ENCODE measurements around the gene TMEM126A. TPM values are rescaled to one million over a fixed set of nuclear protein-coding genes. Genes with fewer than 3 reads are reported as not detected.

Gene TMEM126A
- total and polyA plus RNA-seq, 2 of the 13 experiments (the other 11 are each of a cell fraction or from before 2014, with no cell fraction given): 59.5 to 66.9 TPM

DNA sequence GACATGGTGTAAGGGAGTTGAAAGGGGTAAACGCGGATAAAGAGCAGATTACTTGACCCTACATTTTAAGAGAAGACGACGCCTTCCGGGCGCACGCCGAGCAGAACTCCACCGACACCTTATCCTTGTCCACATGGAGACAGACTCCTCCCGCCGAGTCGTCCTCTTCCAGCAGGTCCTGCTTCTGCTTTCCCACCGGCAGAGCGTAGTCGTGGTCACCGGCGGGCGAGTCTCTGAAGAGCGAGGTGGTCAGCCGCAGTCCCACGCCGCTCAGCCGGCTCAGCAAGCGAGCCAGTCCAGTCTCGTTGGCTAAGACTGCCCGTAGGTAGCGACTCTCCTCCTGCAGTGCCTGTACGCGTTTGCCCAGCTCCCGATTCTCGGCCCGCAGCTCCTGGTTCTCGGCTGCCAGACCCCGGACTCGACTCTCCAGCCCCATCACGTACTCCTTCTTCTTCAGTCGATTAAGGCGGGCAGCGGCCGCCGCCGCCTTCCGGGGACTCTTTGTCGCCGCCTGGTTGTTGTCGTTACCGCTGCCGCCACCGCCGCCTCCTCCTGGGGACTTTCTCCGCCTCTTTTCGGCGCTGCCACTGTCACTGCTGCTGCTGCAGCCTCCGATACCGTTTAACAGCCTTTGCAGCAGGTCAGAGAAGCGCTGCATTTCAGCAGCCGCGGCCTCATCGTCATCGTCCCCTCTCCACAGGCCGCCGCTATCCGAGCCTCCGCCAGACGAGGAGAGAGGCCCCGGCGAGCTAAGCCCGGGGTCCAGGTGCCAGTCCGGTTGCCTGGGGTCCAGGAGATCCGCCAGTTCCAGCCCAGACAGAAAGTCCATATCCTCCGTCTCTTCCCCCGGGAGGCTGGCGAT lies 16.2 kb downstream of the TMEM126A start (continued):
- TF ChIP-seq, protein P1, sequence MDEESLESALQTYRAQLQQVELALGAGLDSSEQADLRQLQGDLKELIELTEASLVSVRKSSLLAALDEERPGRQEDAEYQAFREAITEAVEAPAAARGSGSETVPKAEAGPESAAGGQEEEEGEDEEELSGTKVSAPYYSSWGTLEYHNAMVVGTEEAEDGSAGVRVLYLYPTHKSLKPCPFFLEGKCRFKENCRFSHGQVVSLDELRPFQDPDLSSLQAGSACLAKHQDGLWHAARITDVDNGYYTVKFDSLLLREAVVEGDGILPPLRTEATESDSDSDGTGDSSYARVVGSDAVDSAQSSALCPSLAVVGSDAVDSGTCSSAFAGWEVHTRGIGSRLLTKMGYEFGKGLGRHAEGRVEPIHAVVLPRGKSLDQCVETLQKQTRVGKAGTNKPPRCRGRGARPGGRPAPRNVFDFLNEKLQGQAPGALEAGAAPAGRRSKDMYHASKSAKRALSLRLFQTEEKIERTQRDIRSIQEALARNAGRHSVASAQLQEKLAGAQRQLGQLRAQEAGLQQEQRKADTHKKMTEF (CRISPR knock-in tag; IDR thresholded peaks at IDR 0.05): no peak
- TF ChIP-seq HDAC6 (IDR thresholded peaks at IDR 0.05; ENCODE audit: low read depth, low read length) (no peak), DMAP1 (CRISPR knock-in tag; IDR thresholded peaks at IDR 0.05) (no peak), GZF1 (CRISPR knock-in tag; IDR thresholded peaks at IDR 0.05) (0 out of 2 replicates have a peak, but pooled peaks have one; percentile 17), ZIK1 (CRISPR knock-in tag; IDR thresholded peaks at IDR 0.05; ENCODE audit: borderline replicate concordance, low read depth) (0 out of 2 replicates have a peak, but pooled peaks have one; percentile 25), ZNF772 (CRISPR knock-in tag; IDR thresholded peaks at IDR 0.05) (peak; percentile 71; the same call in 1 of the 2 replicates), ADNP (CRISPR knock-in tag; IDR thresholded peaks at IDR 0.05) (no peak), ZC3H13 (CRISPR knock-in tag; IDR thresholded peaks at IDR 0.05) (peak; percentile 85; the same call in 1 of the 2 replicates), ONECUT2 (CRISPR knock-in tag; IDR thresholded peaks at IDR 0.05) (no peak), ZNF652 (CRISPR knock-in tag; IDR thresholded peaks at IDR 0.05; ENCODE audit: borderline replicate concordance, low read depth) (no peak)
- TF ChIP-seq, protein P2, sequence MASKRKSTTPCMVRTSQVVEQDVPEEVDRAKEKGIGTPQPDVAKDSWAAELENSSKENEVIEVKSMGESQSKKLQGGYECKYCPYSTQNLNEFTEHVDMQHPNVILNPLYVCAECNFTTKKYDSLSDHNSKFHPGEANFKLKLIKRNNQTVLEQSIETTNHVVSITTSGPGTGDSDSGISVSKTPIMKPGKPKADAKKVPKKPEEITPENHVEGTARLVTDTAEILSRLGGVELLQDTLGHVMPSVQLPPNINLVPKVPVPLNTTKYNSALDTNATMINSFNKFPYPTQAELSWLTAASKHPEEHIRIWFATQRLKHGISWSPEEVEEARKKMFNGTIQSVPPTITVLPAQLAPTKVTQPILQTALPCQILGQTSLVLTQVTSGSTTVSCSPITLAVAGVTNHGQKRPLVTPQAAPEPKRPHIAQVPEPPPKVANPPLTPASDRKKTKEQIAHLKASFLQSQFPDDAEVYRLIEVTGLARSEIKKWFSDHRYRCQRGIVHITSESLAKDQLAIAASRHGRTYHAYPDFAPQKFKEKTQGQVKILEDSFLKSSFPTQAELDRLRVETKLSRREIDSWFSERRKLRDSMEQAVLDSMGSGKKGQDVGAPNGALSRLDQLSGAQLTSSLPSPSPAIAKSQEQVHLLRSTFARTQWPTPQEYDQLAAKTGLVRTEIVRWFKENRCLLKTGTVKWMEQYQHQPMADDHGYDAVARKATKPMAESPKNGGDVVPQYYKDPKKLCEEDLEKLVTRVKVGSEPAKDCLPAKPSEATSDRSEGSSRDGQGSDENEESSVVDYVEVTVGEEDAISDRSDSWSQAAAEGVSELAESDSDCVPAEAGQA (IDR thresholded peaks at IDR 0.05; ENCODE audit: low read depth): peak; percentile 24; the same call in 1 of the 2 replicates
- TF ChIP-seq, protein P2 (CRISPR knock-in tag; IDR thresholded peaks at IDR 0.05; ENCODE audit: borderline replicate concordance): no peak
- TF ChIP-seq, protein P3, sequence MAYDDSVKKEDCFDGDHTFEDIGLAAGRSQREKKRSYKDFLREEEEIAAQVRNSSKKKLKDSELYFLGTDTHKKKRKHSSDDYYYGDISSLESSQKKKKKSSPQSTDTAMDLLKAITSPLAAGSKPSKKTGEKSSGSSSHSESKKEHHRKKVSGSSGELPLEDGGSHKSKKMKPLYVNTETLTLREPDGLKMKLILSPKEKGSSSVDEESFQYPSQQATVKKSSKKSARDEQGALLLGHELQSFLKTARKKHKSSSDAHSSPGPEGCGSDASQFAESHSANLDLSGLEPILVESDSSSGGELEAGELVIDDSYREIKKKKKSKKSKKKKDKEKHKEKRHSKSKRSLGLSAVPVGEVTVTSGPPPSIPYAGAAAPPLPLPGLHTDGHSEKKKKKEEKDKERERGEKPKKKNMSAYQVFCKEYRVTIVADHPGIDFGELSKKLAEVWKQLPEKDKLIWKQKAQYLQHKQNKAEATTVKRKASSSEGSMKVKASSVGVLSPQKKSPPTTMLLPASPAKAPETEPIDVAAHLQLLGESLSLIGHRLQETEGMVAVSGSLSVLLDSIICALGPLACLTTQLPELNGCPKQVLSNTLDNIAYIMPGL (CRISPR knock-in tag; IDR thresholded peaks at IDR 0.05; ENCODE audit: borderline replicate concordance in 1 of 2, low read depth in 1 of 2): peak; percentile 25 to 92; a peak in 2 of 4 replicates
- TF ChIP-seq, protein P4, sequence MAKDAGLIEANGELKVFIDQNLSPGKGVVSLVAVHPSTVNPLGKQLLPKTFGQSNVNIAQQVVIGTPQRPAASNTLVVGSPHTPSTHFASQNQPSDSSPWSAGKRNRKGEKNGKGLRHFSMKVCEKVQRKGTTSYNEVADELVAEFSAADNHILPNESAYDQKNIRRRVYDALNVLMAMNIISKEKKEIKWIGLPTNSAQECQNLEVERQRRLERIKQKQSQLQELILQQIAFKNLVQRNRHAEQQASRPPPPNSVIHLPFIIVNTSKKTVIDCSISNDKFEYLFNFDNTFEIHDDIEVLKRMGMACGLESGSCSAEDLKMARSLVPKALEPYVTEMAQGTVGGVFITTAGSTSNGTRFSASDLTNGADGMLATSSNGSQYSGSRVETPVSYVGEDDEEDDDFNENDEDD (CRISPR knock-in tag; IDR thresholded peaks at IDR 0.05; ENCODE audit: borderline replicate concordance): no peak
- TF ChIP-seq, protein P5, sequence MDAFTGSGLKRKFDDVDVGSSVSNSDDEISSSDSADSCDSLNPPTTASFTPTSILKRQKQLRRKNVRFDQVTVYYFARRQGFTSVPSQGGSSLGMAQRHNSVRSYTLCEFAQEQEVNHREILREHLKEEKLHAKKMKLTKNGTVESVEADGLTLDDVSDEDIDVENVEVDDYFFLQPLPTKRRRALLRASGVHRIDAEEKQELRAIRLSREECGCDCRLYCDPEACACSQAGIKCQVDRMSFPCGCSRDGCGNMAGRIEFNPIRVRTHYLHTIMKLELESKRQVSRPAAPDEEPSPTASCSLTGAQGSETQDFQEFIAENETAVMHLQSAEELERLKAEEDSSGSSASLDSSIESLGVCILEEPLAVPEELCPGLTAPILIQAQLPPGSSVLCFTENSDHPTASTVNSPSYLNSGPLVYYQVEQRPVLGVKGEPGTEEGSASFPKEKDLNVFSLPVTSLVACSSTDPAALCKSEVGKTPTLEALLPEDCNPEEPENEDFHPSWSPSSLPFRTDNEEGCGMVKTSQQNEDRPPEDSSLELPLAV (CRISPR knock-in tag; conservative IDR thresholded peaks at IDR 0.05; ENCODE audit: low read depth): no peak

Measured in HepG2 (cell line).